ENCODE results near the gene ZACN.
"Not testable (repeated sequence)": the region's sequence is repeated elsewhere in the genome, so short reads cannot be mapped to it uniquely, and the experiment has no call there.

The ZACN gene

DNA sequence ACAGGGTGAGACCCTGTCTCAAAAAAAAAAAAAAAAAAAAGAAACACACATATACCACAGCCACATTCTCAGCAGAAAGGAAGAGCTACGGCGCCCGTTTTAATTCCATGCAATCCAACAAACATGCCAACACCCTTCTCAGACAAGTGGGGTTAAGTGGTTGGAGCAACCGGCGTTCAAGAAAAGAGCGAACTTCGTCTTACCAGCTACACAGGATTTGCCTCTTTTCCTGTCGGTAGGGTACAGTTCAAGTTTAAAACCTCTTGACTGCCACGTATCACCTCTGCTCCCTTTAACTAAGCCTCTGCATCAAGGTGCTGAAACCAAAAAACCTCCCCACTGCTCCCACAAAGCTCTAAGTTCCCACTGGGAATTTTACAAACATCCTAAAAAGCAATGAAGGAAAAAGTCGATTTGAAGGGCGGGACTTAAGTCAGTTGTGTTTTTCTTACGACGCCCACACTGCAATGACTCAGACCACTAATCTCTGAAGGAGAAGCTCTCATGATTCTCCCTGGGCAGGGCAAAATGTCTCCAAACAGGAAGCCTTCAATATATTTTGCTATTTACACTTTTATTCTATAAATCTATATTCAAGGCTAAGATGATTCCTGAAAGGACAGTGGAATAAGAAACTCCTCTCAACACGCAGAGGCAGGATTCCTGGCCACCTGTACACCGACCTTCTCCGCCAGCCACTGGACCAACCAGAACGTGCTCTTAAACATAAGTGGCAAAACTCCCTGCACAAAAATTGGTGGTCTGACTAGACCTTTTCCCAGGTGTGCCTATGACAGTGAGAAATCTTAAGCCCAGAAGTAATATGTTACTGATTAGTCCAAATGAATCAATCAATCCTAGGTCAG, 25.5 kb upstream of the ZACN start:
- POLR2A ChIA-PET: no interaction called here
- CTCF ChIA-PET: interaction anchor here (0.8 kb wide), 1 partner anchor 344 kb away, joined by 3 read pairs; no protein-coding TSS in a partner anchor
- TF ChIP-seq CTCF (IDR thresholded peaks at IDR 0.05; ENCODE audit: control extremely low read depth, extremely low read depth, low read depth, missing control alignments): no peak
- DNase-seq (ENCODE audit: extremely low spot score): no peak

- ChIA-PET CTCF (no interaction called here), POLR2A (no interaction called here)
- TF ChIP-seq CTCF (IDR thresholded peaks at IDR 0.05; ENCODE audit: control extremely low read depth, extremely low read depth, low read depth, missing control alignments): no peak
- no peak for DNase-seq (ENCODE audit: extremely low spot score)
Measured at GRCh38 chr17:76054112-76054476, 24.9 kb upstream of the ZACN start.

DNA sequence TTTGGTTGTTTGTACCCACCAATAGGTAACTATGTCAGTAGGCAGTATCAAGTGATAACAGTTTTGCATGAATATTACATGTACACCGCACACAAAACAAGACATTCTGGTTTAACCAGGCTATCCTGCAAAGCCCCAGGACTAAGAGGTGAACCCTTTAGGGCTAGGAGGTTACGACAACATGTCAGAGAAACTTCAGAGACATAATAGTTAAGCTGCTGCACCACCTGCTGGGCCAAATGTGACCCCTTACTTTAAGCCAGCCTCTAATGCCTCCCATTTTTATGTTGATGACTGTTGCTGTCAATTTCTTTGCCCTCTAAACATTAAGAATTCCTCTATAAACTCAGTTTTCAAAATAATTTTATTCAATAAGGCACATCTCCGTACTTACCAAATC, 22.1 kb upstream of the ZACN start:
- CTCF ChIA-PET: interaction anchor here (1.1 to 1.6 kb wide), 3 partner anchors 15 to 42 kb away, joined by 3 to 5 read pairs (median 4); no protein-coding TSS in a partner anchor
- POLR2A ChIA-PET: no interaction called here
- no peak for DNase-seq (ENCODE audit: extremely low spot score)
- no peak for TF ChIP-seq CTCF (IDR thresholded peaks at IDR 0.05; ENCODE audit: control extremely low read depth, extremely low read depth, low read depth, missing control alignments)

- DNase-seq (ENCODE audit: extremely low spot score); POLR2A ChIA-PET: not testable (repeated sequence)
- CTCF ChIA-PET: interaction anchor here (1.0 to 1.6 kb wide), 5 partner anchors 12 to 221 kb away, joined by 3 to 5 read pairs (median 4); no protein-coding TSS in a partner anchor
Measured at GRCh38 chr17:76058264-76058663, 20.7 kb upstream of the ZACN start.

DNA sequence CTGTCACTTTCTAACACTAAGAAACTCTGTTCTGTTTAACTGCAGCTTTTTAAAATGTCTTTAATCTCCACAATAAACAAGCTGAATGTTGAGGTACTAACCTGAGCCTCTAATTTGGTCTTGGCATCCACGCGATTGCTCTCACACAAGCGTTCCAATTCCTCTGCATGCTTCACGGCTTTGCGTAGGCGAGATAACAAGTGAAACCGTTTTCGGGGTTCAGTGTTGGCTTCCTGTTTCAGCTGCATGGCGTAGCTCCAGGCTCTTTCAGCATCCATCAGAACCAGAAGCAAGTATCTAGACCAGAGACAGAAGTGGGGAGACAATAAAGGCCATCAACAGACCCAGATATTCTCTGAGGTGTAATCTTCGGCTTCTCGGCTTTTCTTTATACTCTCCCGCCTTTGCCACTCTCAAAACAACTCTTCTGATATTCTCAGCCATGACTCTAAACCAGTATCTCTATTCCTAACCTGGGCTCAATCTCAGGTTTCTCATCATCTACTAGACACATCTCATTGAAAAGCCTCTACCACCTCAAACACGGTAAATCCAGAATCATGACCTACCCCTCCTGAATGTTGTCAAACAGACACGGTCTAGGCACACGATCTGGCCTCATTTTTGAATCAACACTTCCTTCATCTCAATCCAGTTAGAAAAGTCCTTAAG, 15.0 kb upstream of the ZACN start:
- DNase-seq (ENCODE audit: extremely low spot score): no peak
- ChIA-PET CTCF (interaction anchor here (0.8 to 3.7 kb wide), 11 partner anchors 11 to 493 kb away, joined by 3 to 20 read pairs (median 3); partner anchors contain the start of genes FBF1, GALR2 and SPHK1), POLR2A (interaction anchor here (0.7 kb wide), 2 partner anchors 183 to 448 kb away, joined by 4 read pairs; no protein-coding TSS in a partner anchor)
- TF ChIP-seq CTCF (IDR thresholded peaks at IDR 0.05; ENCODE audit: control extremely low read depth, extremely low read depth, low read depth, missing control alignments): no peak

GRCh38 chr17:76065775-76066174, 13.2 kb upstream of the ZACN start:
- ChIA-PET CTCF (interaction anchor here (1.2 to 2.9 kb wide), 5 partner anchors 14 to 332 kb away, joined by 3 to 10 read pairs (median 5); no protein-coding TSS in a partner anchor), POLR2A (no interaction called here)
- no peak for DNase-seq (ENCODE audit: extremely low spot score)
- no peak for TF ChIP-seq CTCF (IDR thresholded peaks at IDR 0.05; ENCODE audit: control extremely low read depth, extremely low read depth, low read depth, missing control alignments)
